A673 (cell line): ENCODE data around the gene ANKRD13D.

Experiments used
- EZH2 ChIP-seq: fragments of 200-600 bp; sonication (generic); IDR thresholded peaks from 2 replicates; pipeline ENCODE4 v1.6.1; 2017; ENCODE audit warnings: borderline replicate concordance, low read depth, mild to moderate bottlenecking, mixed read lengths, antibody characterized with exemption, low read length; ENCODE audit not compliant: poor library complexity, severe bottlenecking
- TF ChIP-seq, protein P1 (sequence below): fragments of 300-800, 200-600 bp; sonication (generic); conservative IDR thresholded peaks from 2 replicates; pipeline ENCODE4 v1.5.1; 2017; ENCODE audit warnings: low read depth, mild to moderate bottlenecking, antibody characterized with exemption, low read length, moderate library complexity, mixed read lengths

DNA sequence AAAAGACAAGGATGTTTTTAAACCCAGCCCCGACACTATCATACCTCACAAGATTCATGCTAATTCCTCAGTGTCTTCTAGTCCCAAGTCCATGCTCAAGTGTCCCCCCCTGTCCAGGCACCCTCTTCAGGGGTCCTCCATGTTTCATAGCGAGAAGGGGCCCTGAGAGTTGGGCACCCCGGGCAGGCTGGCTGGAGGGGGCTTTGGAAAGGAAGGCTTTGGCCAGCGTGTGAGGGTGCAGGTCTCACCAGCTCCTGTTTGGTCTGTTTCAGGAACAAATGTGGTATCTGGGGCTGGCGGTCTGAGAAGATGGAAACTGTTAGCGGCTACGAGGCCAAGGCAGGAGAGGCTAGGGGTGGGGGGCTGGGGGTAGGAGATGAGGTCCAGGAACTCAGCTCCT lies 9.7 kb downstream of the ANKRD13D start:
- TF ChIP-seq, protein P1, sequence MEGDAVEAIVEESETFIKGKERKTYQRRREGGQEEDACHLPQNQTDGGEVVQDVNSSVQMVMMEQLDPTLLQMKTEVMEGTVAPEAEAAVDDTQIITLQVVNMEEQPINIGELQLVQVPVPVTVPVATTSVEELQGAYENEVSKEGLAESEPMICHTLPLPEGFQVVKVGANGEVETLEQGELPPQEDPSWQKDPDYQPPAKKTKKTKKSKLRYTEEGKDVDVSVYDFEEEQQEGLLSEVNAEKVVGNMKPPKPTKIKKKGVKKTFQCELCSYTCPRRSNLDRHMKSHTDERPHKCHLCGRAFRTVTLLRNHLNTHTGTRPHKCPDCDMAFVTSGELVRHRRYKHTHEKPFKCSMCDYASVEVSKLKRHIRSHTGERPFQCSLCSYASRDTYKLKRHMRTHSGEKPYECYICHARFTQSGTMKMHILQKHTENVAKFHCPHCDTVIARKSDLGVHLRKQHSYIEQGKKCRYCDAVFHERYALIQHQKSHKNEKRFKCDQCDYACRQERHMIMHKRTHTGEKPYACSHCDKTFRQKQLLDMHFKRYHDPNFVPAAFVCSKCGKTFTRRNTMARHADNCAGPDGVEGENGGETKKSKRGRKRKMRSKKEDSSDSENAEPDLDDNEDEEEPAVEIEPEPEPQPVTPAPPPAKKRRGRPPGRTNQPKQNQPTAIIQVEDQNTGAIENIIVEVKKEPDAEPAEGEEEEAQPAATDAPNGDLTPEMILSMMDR: no peak
- TF ChIP-seq EZH2: no peak
